Chondrocyte (in vitro differentiated cells): Measurements from ENCODE around the gene IKBIP. TPM values are rescaled to one million over a fixed set of nuclear protein-coding genes. Genes with fewer than 3 reads are reported as not detected.

ENCODE experiments used
- DNase-seq: peaks from one replicate; pipeline ENCODE4 v3.0.0; 2021; ENCODE audit warnings: mixed read lengths, low spot score
- H3K27ac Mint-ChIP-seq: one replicate; pipeline ENCODE4 v1.8.0; 2021; ENCODE audit warnings: mild to moderate bottlenecking, moderate library complexity, mixed read lengths; ENCODE audit not compliant: unreplicated experiment
- H3K27me3 Mint-ChIP-seq: 2 replicates; pipeline ENCODE4 v1.8.0; 2021; ENCODE audit warnings: low read depth, mixed read lengths
- H3K36me3 Mint-ChIP-seq: 2 replicates; pipeline ENCODE4 v1.8.0; 2021; ENCODE audit warnings: low read depth, mixed read lengths
- H3K4me1 Mint-ChIP-seq: 2 replicates; pipeline ENCODE4 v1.8.0; 2021; ENCODE audit warnings: low read depth, mild to moderate bottlenecking, mixed read lengths
- H3K4me3 Mint-ChIP-seq: one replicate; pipeline ENCODE4 v1.8.0; 2021; ENCODE audit warnings: mild to moderate bottlenecking, moderate library complexity, mixed read lengths; ENCODE audit not compliant: unreplicated experiment
- H3K9me3 Mint-ChIP-seq: 2 replicates; pipeline ENCODE4 v1.8.0; 2021; ENCODE audit warnings: low read depth, mixed read lengths
- total RNA-seq: library from RNA; stranded (reverse); gene quantifications from 3 replicates; pipeline ENCODE4 v1.2.1, GENCODE V29; 2021
- TF ChIP-seq, protein P1 (sequence below): fragments of 200-600 bp; sonication (generic); IDR thresholded peaks from 2 replicates; pipeline ENCODE4 v1.5.0; 2021; ENCODE audit warnings: antibody characterized with exemption, mild to moderate bottlenecking, moderate library complexity

IKBIP gene
- total RNA-seq, 1 donor from 2014 or later, result 66.8 TPM

DNA sequence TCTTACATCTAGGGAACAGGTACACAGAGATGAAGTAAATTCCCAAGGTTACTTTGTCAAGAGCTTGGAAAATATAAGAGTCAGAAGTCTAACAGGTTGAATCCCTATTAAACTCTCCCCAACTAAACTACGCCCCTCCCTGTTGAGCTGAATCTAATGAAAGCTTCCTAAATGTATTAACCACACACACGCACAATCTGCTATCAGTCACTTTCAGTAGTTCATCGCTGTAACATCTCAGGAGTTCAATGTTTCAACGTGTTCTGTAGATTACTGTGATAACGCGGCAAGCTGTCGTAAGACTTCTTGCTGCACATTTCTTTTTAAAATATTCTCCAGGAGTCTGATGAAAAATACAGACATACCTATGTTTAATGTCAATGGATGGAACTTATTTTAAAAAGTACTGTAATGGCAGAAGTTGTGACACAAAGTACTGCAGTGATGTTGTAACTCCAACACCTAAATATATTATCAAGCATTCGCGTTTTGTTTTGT, 51.7 kb downstream of the IKBIP start:
- TF ChIP-seq, protein P1, sequence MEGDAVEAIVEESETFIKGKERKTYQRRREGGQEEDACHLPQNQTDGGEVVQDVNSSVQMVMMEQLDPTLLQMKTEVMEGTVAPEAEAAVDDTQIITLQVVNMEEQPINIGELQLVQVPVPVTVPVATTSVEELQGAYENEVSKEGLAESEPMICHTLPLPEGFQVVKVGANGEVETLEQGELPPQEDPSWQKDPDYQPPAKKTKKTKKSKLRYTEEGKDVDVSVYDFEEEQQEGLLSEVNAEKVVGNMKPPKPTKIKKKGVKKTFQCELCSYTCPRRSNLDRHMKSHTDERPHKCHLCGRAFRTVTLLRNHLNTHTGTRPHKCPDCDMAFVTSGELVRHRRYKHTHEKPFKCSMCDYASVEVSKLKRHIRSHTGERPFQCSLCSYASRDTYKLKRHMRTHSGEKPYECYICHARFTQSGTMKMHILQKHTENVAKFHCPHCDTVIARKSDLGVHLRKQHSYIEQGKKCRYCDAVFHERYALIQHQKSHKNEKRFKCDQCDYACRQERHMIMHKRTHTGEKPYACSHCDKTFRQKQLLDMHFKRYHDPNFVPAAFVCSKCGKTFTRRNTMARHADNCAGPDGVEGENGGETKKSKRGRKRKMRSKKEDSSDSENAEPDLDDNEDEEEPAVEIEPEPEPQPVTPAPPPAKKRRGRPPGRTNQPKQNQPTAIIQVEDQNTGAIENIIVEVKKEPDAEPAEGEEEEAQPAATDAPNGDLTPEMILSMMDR, result no peak
- Mint-ChIP-seq H3K27ac (peak overlapping the region; percentile 97), H3K27me3 (no peaks in the 10 kb centered on the region), H3K4me1 (peaks cover 29% of the 10 kb centered on the region), H3K4me3 (peak overlapping the region; percentile 95), H3K36me3 (peaks cover 5% of the 10 kb centered on the region), H3K9me3 (no peaks in the 10 kb centered on the region)
- no peak for DNase-seq

DNA sequence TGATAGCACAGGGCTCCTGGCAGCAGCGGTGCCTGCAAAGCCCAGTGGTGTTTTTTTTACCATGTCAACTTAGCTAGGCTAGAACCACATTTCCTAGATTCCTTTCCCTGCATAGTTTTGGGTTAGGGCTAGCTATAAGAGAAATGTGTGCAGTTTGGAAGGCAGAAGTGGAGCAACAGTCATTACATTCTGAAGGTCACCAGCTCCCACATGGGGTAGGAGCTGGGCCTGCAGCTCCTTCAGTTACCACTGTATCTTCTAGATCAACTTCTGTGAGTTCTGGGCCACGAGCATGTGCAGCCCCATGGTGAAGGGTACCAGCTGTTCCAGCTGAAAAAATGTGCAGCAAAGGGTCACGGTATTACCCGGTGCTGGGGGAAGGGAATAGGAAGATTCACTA, 53.4 kb downstream of the IKBIP start:
- Mint-ChIP-seq H3K9me3 (no peaks in the 10 kb centered on the region), H3K27ac (no peak overlapping the region), H3K4me1 (peaks cover 18% of the 10 kb centered on the region), H3K27me3 (no peaks in the 10 kb centered on the region), H3K4me3 (no peak overlapping the region), H3K36me3 (peaks cover 3% of the 10 kb centered on the region)
- DNase-seq, result no peak
- TF ChIP-seq, protein P1, result no peak

DNA sequence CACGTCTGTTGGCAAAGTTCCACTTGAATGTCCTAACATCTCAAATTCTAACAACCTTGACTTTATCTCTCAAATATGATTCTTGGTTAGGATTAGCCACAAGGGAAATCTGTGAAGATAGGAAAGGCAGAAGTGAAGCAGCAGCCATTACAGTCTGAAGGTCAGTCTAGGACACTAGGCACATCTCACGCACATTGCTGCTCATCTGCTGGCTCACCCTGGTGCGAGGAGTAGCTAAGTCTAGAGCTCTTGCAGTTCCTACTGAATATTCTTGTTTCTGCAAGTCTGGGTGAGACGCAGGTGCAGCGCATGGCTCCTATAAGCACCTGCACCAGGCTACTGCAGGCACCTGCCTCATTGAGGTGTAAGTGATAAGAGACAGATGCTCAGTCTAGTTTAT, 57.5 kb downstream of the IKBIP start:
- H3K36me3 Mint-ChIP-seq, result no peaks in the 10 kb centered on the region
- H3K4me3 Mint-ChIP-seq, result no peak overlapping the region
- H3K27ac Mint-ChIP-seq, result no peak overlapping the region
- TF ChIP-seq, protein P1, result no peak
- H3K27me3 Mint-ChIP-seq, result no peaks in the 10 kb centered on the region
- no peaks in the 10 kb centered on the region for H3K9me3 Mint-ChIP-seq
- DNase-seq, result no peak
- H3K4me1 Mint-ChIP-seq, result no peaks in the 10 kb centered on the region

DNA sequence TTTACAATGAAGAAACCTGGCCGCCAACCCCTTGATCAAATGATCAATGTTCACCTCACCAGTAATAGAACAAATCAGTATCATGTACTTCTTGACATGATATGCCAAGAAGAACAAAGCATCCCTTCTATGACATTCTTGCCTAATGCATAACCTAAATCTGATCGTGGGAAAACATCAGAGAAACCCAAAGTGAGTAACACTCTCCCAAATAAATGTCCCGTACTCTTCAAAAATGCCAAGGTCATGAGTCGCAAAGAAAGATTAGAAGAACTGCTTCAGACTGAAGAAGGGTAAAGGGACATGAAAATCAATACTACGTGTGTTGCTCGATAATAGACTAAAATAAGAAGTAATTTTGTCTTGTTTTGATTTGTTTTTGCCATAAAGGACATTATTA, 62.5 kb downstream of the IKBIP start:
- DNase-seq, result no peak
- TF ChIP-seq, protein P1, result no peak
- no peaks in the 10 kb centered on the region for H3K36me3 Mint-ChIP-seq

DNA sequence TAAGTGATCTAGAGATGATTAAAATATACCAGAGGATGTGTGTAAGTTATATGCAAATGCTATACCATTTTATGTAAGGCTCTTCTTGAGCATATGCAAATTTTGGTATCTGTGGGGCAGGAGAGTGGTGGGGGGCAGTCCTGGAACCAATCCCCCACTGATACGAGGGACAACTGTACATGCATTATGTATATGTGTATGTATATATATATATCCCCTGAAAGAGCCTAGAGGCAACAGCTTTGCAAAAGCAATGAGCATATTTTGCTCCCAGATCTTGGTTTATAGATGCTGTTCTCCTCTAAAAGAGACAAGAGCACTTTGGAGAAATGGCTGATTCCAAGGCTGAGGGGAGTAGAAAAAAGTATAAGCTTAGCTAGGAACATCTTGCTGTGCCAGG, 63.5 kb downstream of the IKBIP start:
- no peaks in the 10 kb centered on the region for H3K4me1 Mint-ChIP-seq
- no peaks in the 10 kb centered on the region for H3K36me3 Mint-ChIP-seq
- H3K4me3 Mint-ChIP-seq, result no peak overlapping the region
- TF ChIP-seq, protein P1, result no peak
- no peaks in the 10 kb centered on the region for H3K9me3 Mint-ChIP-seq
- DNase-seq, result no peak
- H3K27ac Mint-ChIP-seq, result no peak overlapping the region
- H3K27me3 Mint-ChIP-seq, result no peaks in the 10 kb centered on the region

More for the DNA sequence above, 62.5 kb downstream of the IKBIP start:
- Mint-ChIP-seq H3K4me1 (no peaks in the 10 kb centered on the region), H3K27ac (no peak overlapping the region), H3K27me3 (no peaks in the 10 kb centered on the region), H3K4me3 (no peak overlapping the region), H3K9me3 (no peaks in the 10 kb centered on the region)
